Epithelial cell of proximal tubule (primary cell): Measurements from ENCODE around the gene ANO9. TPM values are rescaled to one million over a fixed set of nuclear protein-coding genes. Genes with fewer than 3 reads are reported as not detected.
"Not testable (repeated sequence)": the region's sequence is repeated elsewhere in the genome, so short reads cannot be mapped to it uniquely, and the experiment has no call there.

Source experiments
- DNase-seq: peaks from one replicate; pipeline ENCODE4 v3.0.0-alpha.2; 2011; ENCODE audit warnings: low read depth
- H3K4me3 ChIP-seq: 2 replicates; pipeline ENCODE4 v1.5.1; 2011; ENCODE audit warnings: low read depth, mild to moderate bottlenecking, low read length
- CTCF ChIP-seq: conservative IDR thresholded peaks from 2 replicates; pipeline ENCODE4 v1.5.1; 2012; ENCODE audit warnings: low read depth, mild to moderate bottlenecking, low read length
- total RNA-seq: library from RNA; depleted of rRNA; stranded (reverse); fragments of >200 nt; gene quantifications from 2 replicates; pipeline ENCODE4 v1.2.3, GENCODE V29; 2015

ANO9 gene
- total RNA-seq, 1 donor from 2014 or later, result 20.1 TPM

GRCh38 chr11:431921-432320 is 9.9 kb downstream of the ANO9 start:
- DNase-seq, result no peak
- TF ChIP-seq CTCF, result no peak
- H3K4me3 ChIP-seq, result no peak overlapping the region

GRCh38 chr11:429931-430456 is 11.8 kb downstream of the ANO9 start:
- DNase-seq, result no peak
- H3K4me3 ChIP-seq, result no peak overlapping the region
- TF ChIP-seq CTCF, result no peak

DNA sequence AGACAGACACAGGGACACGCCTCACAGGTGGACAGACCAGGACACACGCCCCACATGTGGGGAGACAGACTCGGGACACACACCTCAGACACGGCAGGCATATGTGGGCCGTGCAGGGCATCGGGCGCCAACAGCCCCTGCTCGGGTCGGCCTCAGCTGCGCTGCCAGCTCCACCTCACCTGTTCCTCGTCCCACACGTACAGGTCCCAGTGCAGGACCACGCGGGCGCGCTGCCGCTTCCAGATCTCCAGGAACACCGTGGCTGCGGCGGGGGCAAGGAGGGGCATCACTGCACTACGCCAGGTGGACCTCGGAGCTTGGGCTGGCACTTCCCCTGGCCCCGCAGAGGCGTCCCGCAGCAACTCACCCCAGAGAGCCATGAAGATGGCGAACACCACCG is 12.4 kb downstream of the ANO9 start:
- no peak overlapping the region for H3K4me3 ChIP-seq
- DNase-seq, result no peak
- TF ChIP-seq CTCF, result no peak

- TF ChIP-seq CTCF, result no peak
- DNase-seq, result no peak
Measured at GRCh38 chr11:428295-428694, 13.5 kb downstream of the ANO9 start.

DNA sequence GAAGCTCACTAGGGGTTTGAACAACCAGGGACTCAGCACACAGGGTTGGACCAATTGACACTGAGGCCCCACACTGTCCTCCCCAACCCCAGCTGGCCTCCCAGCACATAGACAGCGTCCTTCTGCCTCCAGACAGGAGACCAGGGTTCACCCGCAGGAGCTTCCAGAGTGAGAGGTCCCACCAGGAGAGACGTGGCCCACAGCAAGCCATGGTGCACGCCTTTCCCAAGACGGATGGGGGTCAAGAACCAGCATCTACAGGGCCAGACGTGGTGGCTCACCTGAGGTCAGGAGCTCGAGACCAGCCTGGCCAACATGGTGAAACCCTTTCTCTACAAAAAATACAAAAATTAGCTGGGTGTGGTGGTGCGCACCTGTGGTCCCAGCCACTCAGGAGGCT is 15.0 kb downstream of the ANO9 start:
- DNase-seq, result no peak
- no peak overlapping the region for H3K4me3 ChIP-seq
- no peak for TF ChIP-seq CTCF

More at GRCh38 chr11:428295-428694, 13.5 kb downstream of the ANO9 start:
- no peak overlapping the region for H3K4me3 ChIP-seq

- DNase-seq, result no peak
- no peak for TF ChIP-seq CTCF
- no peak overlapping the region for H3K4me3 ChIP-seq
Measured at GRCh38 chr11:425301-425700, 16.5 kb downstream of the ANO9 start.

DNA sequence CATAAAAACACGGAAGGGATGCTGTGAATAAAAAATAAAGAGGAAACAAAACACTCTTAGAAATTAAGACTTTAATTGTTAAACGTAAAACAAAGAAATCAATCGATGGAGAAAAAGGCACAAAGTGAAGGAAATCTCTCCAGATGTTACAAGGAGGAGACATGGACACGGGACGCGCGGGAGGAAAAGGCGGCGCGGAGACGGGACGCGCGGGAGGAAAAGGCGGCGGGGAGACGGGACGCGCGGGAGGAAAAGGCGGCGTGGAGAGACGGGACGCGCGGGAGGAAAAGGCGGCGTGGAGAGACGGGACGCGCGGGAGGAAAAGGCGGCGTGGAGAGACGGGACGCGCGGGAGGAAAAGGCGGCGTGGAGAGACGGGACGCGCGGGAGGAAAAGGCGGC is 17.0 kb downstream of the ANO9 start:
- not testable (repeated sequence) for H3K4me3 ChIP-seq, DNase-seq
